Measurements from ENCODE around the gene BHLHA15.

DNA sequence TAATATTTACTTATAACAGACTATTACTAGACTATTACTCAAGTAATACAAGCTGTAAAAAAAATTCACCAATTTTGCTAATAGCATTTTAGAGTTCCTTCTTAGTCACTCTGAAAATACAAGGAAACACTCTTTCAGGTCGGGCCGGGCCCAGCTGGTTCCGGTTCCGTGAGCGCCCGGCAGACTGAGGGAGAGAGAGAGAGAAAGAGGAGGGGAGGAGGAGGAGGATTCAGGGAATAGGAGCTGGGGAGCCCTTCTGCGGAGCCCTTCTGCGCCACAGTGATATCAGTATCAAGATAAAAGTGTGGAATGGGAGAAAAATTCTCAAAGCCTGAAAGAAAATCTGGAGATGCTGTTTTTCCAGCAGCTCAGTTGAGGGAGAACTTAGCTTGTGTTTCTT lies 30.5 kb upstream of the BHLHA15 start:
- TF ChIP-seq, protein P1, sequence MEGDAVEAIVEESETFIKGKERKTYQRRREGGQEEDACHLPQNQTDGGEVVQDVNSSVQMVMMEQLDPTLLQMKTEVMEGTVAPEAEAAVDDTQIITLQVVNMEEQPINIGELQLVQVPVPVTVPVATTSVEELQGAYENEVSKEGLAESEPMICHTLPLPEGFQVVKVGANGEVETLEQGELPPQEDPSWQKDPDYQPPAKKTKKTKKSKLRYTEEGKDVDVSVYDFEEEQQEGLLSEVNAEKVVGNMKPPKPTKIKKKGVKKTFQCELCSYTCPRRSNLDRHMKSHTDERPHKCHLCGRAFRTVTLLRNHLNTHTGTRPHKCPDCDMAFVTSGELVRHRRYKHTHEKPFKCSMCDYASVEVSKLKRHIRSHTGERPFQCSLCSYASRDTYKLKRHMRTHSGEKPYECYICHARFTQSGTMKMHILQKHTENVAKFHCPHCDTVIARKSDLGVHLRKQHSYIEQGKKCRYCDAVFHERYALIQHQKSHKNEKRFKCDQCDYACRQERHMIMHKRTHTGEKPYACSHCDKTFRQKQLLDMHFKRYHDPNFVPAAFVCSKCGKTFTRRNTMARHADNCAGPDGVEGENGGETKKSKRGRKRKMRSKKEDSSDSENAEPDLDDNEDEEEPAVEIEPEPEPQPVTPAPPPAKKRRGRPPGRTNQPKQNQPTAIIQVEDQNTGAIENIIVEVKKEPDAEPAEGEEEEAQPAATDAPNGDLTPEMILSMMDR (IDR thresholded peaks at IDR 0.05 in 8 of 11, conservative IDR thresholded peaks at IDR 0.05 in 3 of 11) = no peak
- no peak for TF ChIP-seq POLR2A (IDR thresholded peaks at IDR 0.05)
- no peak for TF ChIP-seq POLR2AphosphoS5 (IDR thresholded peaks at IDR 0.05)

All from spleen (tissue), 7 donors.